ENCODE measurements around the gene POLR2B.
"Not testable (repeated sequence)": the region's sequence is repeated elsewhere in the genome, so short reads cannot be mapped to it uniquely, and the experiment has no call there.

Gene POLR2B

GRCh38 chr4:57048590-57049304, 70.1 kb downstream of the POLR2B start:
- H3K4me1 ChIP-seq (ENCODE audit: control insufficient read depth, insufficient read depth, low read length), result no peaks in the 10 kb centered on the region
- WGBS, 2 experiments, result 0% methylated on average over 1 of the region's 1 CpG
- no peak overlapping the region for H3K27ac ChIP-seq (ENCODE audit: insufficient read depth, low read depth, low read length, poor library complexity, severe bottlenecking)

GRCh38 chr4:57051095-57051494, 72.4 kb downstream of the POLR2B start:
- Histone ChIP-seq H3K4me1 (ENCODE audit: control insufficient read depth, insufficient read depth, low read length) (no peaks in the 10 kb centered on the region), H3K9me3 (ENCODE audit: control insufficient read depth, low read length) (no peaks in the 10 kb centered on the region), H3K4me3 (ENCODE audit: insufficient read depth, low read depth, low read length) (no peak overlapping the region), H3K27me3 (ENCODE audit: control insufficient read depth, insufficient read depth, low read length, poor library complexity, severe bottlenecking) (no peaks in the 10 kb centered on the region), H3K27ac (ENCODE audit: insufficient read depth, low read depth, low read length, poor library complexity, severe bottlenecking) (no peak overlapping the region), H3K36me3 (ENCODE audit: control insufficient read depth, insufficient read depth, low read length) (no peaks in the 10 kb centered on the region)
- WGBS, 2 experiments, result 96 to 97% methylated on average over 3 of the region's 3 CpGs

More at GRCh38 chr4:57048590-57049304, 70.1 kb downstream of the POLR2B start:
- Histone ChIP-seq H3K4me3 (ENCODE audit: insufficient read depth, low read depth, low read length) (no peak overlapping the region), H3K27me3 (ENCODE audit: control insufficient read depth, insufficient read depth, low read length, poor library complexity, severe bottlenecking) (no peaks in the 10 kb centered on the region), H3K9me3 (ENCODE audit: control insufficient read depth, low read length) (no peaks in the 10 kb centered on the region), H3K36me3 (ENCODE audit: control insufficient read depth, insufficient read depth, low read length) (no peaks in the 10 kb centered on the region)

GRCh38 chr4:57051524-57051923, 72.8 kb downstream of the POLR2B start:
- no peaks in the 10 kb centered on the region for H3K9me3 ChIP-seq (ENCODE audit: control insufficient read depth, low read length)
- no peak overlapping the region for H3K27ac ChIP-seq (ENCODE audit: insufficient read depth, low read depth, low read length, poor library complexity, severe bottlenecking)
- no peaks in the 10 kb centered on the region for H3K36me3 ChIP-seq (ENCODE audit: control insufficient read depth, insufficient read depth, low read length)
- no peaks in the 10 kb centered on the region for H3K4me1 ChIP-seq (ENCODE audit: control insufficient read depth, insufficient read depth, low read length)
- H3K27me3 ChIP-seq (ENCODE audit: control insufficient read depth, insufficient read depth, low read length, poor library complexity, severe bottlenecking), result no peaks in the 10 kb centered on the region
- WGBS, 2 experiments, result 94 to 98% methylated on average over 2 of the region's 2 CpGs
- no peak overlapping the region for H3K4me3 ChIP-seq (ENCODE audit: insufficient read depth, low read depth, low read length)

GRCh38 chr4:57053508-57053907, 74.8 kb downstream of the POLR2B start:
- Histone ChIP-seq H3K9me3 (ENCODE audit: control insufficient read depth, low read length) (no peaks in the 10 kb centered on the region), H3K4me1 (ENCODE audit: control insufficient read depth, insufficient read depth, low read length) (no peaks in the 10 kb centered on the region), H3K4me3 (ENCODE audit: insufficient read depth, low read depth, low read length) (no peak overlapping the region), H3K27ac (ENCODE audit: insufficient read depth, low read depth, low read length, poor library complexity, severe bottlenecking) (no peak overlapping the region), H3K27me3 (ENCODE audit: control insufficient read depth, insufficient read depth, low read length, poor library complexity, severe bottlenecking) (no peaks in the 10 kb centered on the region), H3K36me3 (ENCODE audit: control insufficient read depth, insufficient read depth, low read length) (no peaks in the 10 kb centered on the region)
- WGBS, 2 experiments, result 77 to 78% methylated on average over 5 of the region's 5 CpGs

GRCh38 chr4:57055886-57056285, 77.2 kb downstream of the POLR2B start:
- Histone ChIP-seq H3K4me3 (ENCODE audit: insufficient read depth, low read depth, low read length) (no peak overlapping the region), H3K4me1 (ENCODE audit: control insufficient read depth, insufficient read depth, low read length) (no peaks in the 10 kb centered on the region), H3K36me3 (ENCODE audit: control insufficient read depth, insufficient read depth, low read length) (no peaks in the 10 kb centered on the region), H3K27ac (ENCODE audit: insufficient read depth, low read depth, low read length, poor library complexity, severe bottlenecking) (no peak overlapping the region), H3K9me3 (ENCODE audit: control insufficient read depth, low read length) (no peaks in the 10 kb centered on the region), H3K27me3 (ENCODE audit: control insufficient read depth, insufficient read depth, low read length, poor library complexity, severe bottlenecking) (no peaks in the 10 kb centered on the region)
- 83 to 84% methylated on average over 14 of the region's 14 CpGs for WGBS, 2 experiments

- Histone ChIP-seq H3K9me3 (ENCODE audit: control insufficient read depth, low read length) (no peaks in the 10 kb centered on the region), H3K27ac (ENCODE audit: insufficient read depth, low read depth, low read length, poor library complexity, severe bottlenecking) (no peak overlapping the region), H3K4me1 (ENCODE audit: control insufficient read depth, insufficient read depth, low read length) (no peaks in the 10 kb centered on the region), H3K36me3 (ENCODE audit: control insufficient read depth, insufficient read depth, low read length) (no peaks in the 10 kb centered on the region), H3K27me3 (ENCODE audit: control insufficient read depth, insufficient read depth, low read length, poor library complexity, severe bottlenecking) (no peaks in the 10 kb centered on the region), H3K4me3 (ENCODE audit: insufficient read depth, low read depth, low read length) (no peak overlapping the region)
- 90 to 91% methylated on average over 6 of the region's 6 CpGs for WGBS, 2 experiments
Observed at GRCh38 chr4:57059890-57060716, 81.4 kb downstream of the POLR2B start.

GRCh38 chr4:57060717-57061067, 82.0 kb downstream of the POLR2B start:
- not testable (repeated sequence) for H3K4me3 ChIP-seq (ENCODE audit: insufficient read depth, low read depth, low read length); H3K27ac ChIP-seq (ENCODE audit: insufficient read depth, low read depth, low read length, poor library complexity, severe bottlenecking)

GRCh38 chr4:57061395-57061794, 82.7 kb downstream of the POLR2B start:
- H3K4me1 ChIP-seq (ENCODE audit: control insufficient read depth, insufficient read depth, low read length), result no peaks in the 10 kb centered on the region
- WGBS, 2 experiments, result 84% methylated on average over 5 of the region's 5 CpGs
- H3K36me3 ChIP-seq (ENCODE audit: control insufficient read depth, insufficient read depth, low read length), result no peaks in the 10 kb centered on the region
- H3K27me3 ChIP-seq (ENCODE audit: control insufficient read depth, insufficient read depth, low read length, poor library complexity, severe bottlenecking), result no peaks in the 10 kb centered on the region
- H3K9me3 ChIP-seq (ENCODE audit: control insufficient read depth, low read length), result no peaks in the 10 kb centered on the region
- H3K27ac ChIP-seq (ENCODE audit: insufficient read depth, low read depth, low read length, poor library complexity, severe bottlenecking), result no peak overlapping the region
- no peak overlapping the region for H3K4me3 ChIP-seq (ENCODE audit: insufficient read depth, low read depth, low read length)

More at GRCh38 chr4:57060717-57061067, 82.0 kb downstream of the POLR2B start:
- H3K27me3 ChIP-seq (ENCODE audit: control insufficient read depth, insufficient read depth, low read length, poor library complexity, severe bottlenecking); H3K36me3 ChIP-seq (ENCODE audit: control insufficient read depth, insufficient read depth, low read length); H3K9me3 ChIP-seq (ENCODE audit: control insufficient read depth, low read length); H3K4me1 ChIP-seq (ENCODE audit: control insufficient read depth, insufficient read depth, low read length): not testable (repeated sequence)
- WGBS, 2 experiments, result 90 to 92% methylated on average over 6 of the region's 6 CpGs

GRCh38 chr4:57063518-57063917, 84.8 kb downstream of the POLR2B start:
- H3K27me3 ChIP-seq (ENCODE audit: control insufficient read depth, insufficient read depth, low read length, poor library complexity, severe bottlenecking), result no peaks in the 10 kb centered on the region
- H3K4me1 ChIP-seq (ENCODE audit: control insufficient read depth, insufficient read depth, low read length), result no peaks in the 10 kb centered on the region
- no peak overlapping the region for H3K4me3 ChIP-seq (ENCODE audit: insufficient read depth, low read depth, low read length)
- no peaks in the 10 kb centered on the region for H3K9me3 ChIP-seq (ENCODE audit: control insufficient read depth, low read length)
- WGBS, 2 experiments, result 100% methylated on average over 1 of the region's 1 CpG
- no peak overlapping the region for H3K27ac ChIP-seq (ENCODE audit: insufficient read depth, low read depth, low read length, poor library complexity, severe bottlenecking)
- H3K36me3 ChIP-seq (ENCODE audit: control insufficient read depth, insufficient read depth, low read length), result no peaks in the 10 kb centered on the region

- H3K4me3 ChIP-seq (ENCODE audit: insufficient read depth, low read depth, low read length), result no peak overlapping the region
- no peaks in the 10 kb centered on the region for H3K4me1 ChIP-seq (ENCODE audit: control insufficient read depth, insufficient read depth, low read length)
- H3K27ac ChIP-seq (ENCODE audit: insufficient read depth, low read depth, low read length, poor library complexity, severe bottlenecking), result no peak overlapping the region
Observed at GRCh38 chr4:57064120-57064519, 85.4 kb downstream of the POLR2B start.

More at GRCh38 chr4:57064120-57064519, 85.4 kb downstream of the POLR2B start:
- Histone ChIP-seq H3K27me3 (ENCODE audit: control insufficient read depth, insufficient read depth, low read length, poor library complexity, severe bottlenecking) (no peaks in the 10 kb centered on the region), H3K36me3 (ENCODE audit: control insufficient read depth, insufficient read depth, low read length) (no peaks in the 10 kb centered on the region), H3K9me3 (ENCODE audit: control insufficient read depth, low read length) (no peaks in the 10 kb centered on the region)
- WGBS, 2 experiments, result 82 to 93% methylated on average over 2 of the region's 2 CpGs
